ENCODE measurements around the gene TMEM250. TPM values are rescaled to one million over a fixed set of nuclear protein-coding genes. Genes with fewer than 3 reads are reported as not detected.

TMEM250 gene
- total RNA-seq, 2 donors from 2014 or later = 38.9 to 40.1 TPM

- H3K9me3 ChIP-seq = no peaks in the 10 kb centered on the region
- no peaks in the 10 kb centered on the region for H3K4me1 ChIP-seq (ENCODE audit: control insufficient read depth in 1 of 2, low read depth in 2 of 2)
- H3K27me3 ChIP-seq (replicated peaks; ENCODE audit: insufficient read depth) = no peaks in the 10 kb centered on the region
- no peak for TF ChIP-seq CTCF (IDR thresholded peaks at IDR 0.05)
- no peaks in the 10 kb centered on the region for H3K36me3 ChIP-seq
- ATAC-seq (ENCODE audit: insufficient number of reproducible peaks, low FRiP score, low read depth) (no peak), DNase-seq (ENCODE audit: low spot score) (no peak)
- H3K4me3 ChIP-seq = no peak overlapping the region
- no peak overlapping the region for H3K27ac ChIP-seq
Observed at GRCh38 chr9:136149853-136150252, 31.2 kb upstream of the TMEM250 start.

GRCh38 chr9:136149337-136149736 lies 30.7 kb upstream of the TMEM250 start:
- Histone ChIP-seq H3K4me3 (no peak overlapping the region), H3K36me3 (no peaks in the 10 kb centered on the region), H3K27ac (no peak overlapping the region), H3K27me3 (replicated peaks; ENCODE audit: insufficient read depth) (no peaks in the 10 kb centered on the region), H3K4me1 (ENCODE audit: control insufficient read depth in 1 of 2, low read depth in 2 of 2) (no peaks in the 10 kb centered on the region), H3K9me3 (no peaks in the 10 kb centered on the region)
- ATAC-seq (ENCODE audit: insufficient number of reproducible peaks, low FRiP score, low read depth) = no peak
- DNase-seq (ENCODE audit: low spot score) = no peak
- TF ChIP-seq CTCF (IDR thresholded peaks at IDR 0.05) = no peak

- Histone ChIP-seq H3K9me3 (no peaks in the 10 kb centered on the region), H3K4me3 (no peak overlapping the region), H3K36me3 (no peaks in the 10 kb centered on the region), H3K27me3 (replicated peaks; ENCODE audit: insufficient read depth) (no peaks in the 10 kb centered on the region), H3K4me1 (ENCODE audit: control insufficient read depth in 1 of 2, low read depth in 2 of 2) (no peaks in the 10 kb centered on the region), H3K27ac (no peak overlapping the region)
- DNase-seq (ENCODE audit: low spot score) (no peak), ATAC-seq (ENCODE audit: insufficient number of reproducible peaks, low FRiP score, low read depth) (no peak)
- no peak for TF ChIP-seq CTCF (IDR thresholded peaks at IDR 0.05)
Observed at GRCh38 chr9:136148766-136149165, 30.1 kb upstream of the TMEM250 start.

GRCh38 chr9:136147890-136148714 lies 29.4 kb upstream of the TMEM250 start:
- no peaks in the 10 kb centered on the region for H3K4me1 ChIP-seq (ENCODE audit: control insufficient read depth in 1 of 2, low read depth in 2 of 2)
- no peaks in the 10 kb centered on the region for H3K36me3 ChIP-seq
- H3K27me3 ChIP-seq (replicated peaks; ENCODE audit: insufficient read depth) = no peaks in the 10 kb centered on the region
- H3K4me3 ChIP-seq = no peak overlapping the region
- ATAC-seq (ENCODE audit: insufficient number of reproducible peaks, low FRiP score, low read depth) (no peak), DNase-seq (ENCODE audit: low spot score) (no peak)
- H3K9me3 ChIP-seq = no peaks in the 10 kb centered on the region
- no peak overlapping the region for H3K27ac ChIP-seq
- TF ChIP-seq CTCF (IDR thresholded peaks at IDR 0.05) = no peak

- ATAC-seq (ENCODE audit: insufficient number of reproducible peaks, low FRiP score, low read depth) (no peak), DNase-seq (ENCODE audit: low spot score) (no peak)
- no peak for TF ChIP-seq CTCF (IDR thresholded peaks at IDR 0.05)
- H3K4me1 ChIP-seq (ENCODE audit: control insufficient read depth in 1 of 2, low read depth in 2 of 2) = no peaks in the 10 kb centered on the region
- no peak overlapping the region for H3K27ac ChIP-seq
- H3K4me3 ChIP-seq = no peak overlapping the region
- H3K36me3 ChIP-seq = no peaks in the 10 kb centered on the region
- no peaks in the 10 kb centered on the region for H3K9me3 ChIP-seq
- H3K27me3 ChIP-seq (replicated peaks; ENCODE audit: insufficient read depth) = no peaks in the 10 kb centered on the region
Observed at GRCh38 chr9:136147038-136147889, 28.6 kb upstream of the TMEM250 start.

Data from thoracic aorta (tissue), 2 donors.